Fibroblast of mammary gland (primary cell): ENCODE measurements around the gene ZNF17.
"Not testable (repeated sequence)": the region's sequence is repeated elsewhere in the genome, so short reads cannot be mapped to it uniquely, and the experiment has no call there.

Experiments used
- DNase-seq: peaks from one replicate; pipeline ENCODE4 v3.0.0-alpha.2; 2010; ENCODE audit warnings: low read depth
- H3K4me3 ChIP-seq: 2 replicates; pipeline ENCODE4 v1.5.1; 2011; ENCODE audit warnings: low read depth, mild to moderate bottlenecking, low read length, moderate library complexity; ENCODE audit not compliant: control insufficient read depth
- CTCF ChIP-seq: conservative IDR thresholded peaks from 2 replicates; pipeline ENCODE4 v1.5.1; 2011; ENCODE audit warnings: low read depth, low read length, inconsistent platforms; ENCODE audit not compliant: control insufficient read depth, insufficient read depth

Gene ZNF17

GRCh38 chr19:57410877-57411671, at the start of gene ZNF17:
ZNF17 (plus strand) TSS chr19:57411161; CDS start chr19:57413616, 2,455 bp downstream.
- H3K4me3 ChIP-seq: peak within 1 kb of the TSS; percentile 92
- DNase-seq: peak; percentile 94
- TF ChIP-seq CTCF: no peak

- DNase-seq: no peak
- peak overlapping the region; percentile 74 for H3K4me3 ChIP-seq
- no peak for TF ChIP-seq CTCF
These were observed 48.5 kb upstream of the ZNF17 start for GRCh38 chr19:57362419-57362818.

- peak within 1 kb of the TSS; percentile 80 for H3K4me3 ChIP-seq
- TF ChIP-seq CTCF: no peak
- peak; percentile 99 for DNase-seq
These were observed 47.8 kb upstream of the ZNF17 start, which contains the start of the genes TRAPPC2B and ZNF547 for GRCh38 chr19:57362997-57363687. TRAPPC2B (plus strand) TSS chr19:57363551; CDS start chr19:57364834, 1,283 bp downstream. ZNF547 (plus strand) TSS chr19:57363551; CDS start chr19:57368556, 5,005 bp downstream.

- peak overlapping the region; percentile 80 for H3K4me3 ChIP-seq
- DNase-seq: peak; percentile 6
- TF ChIP-seq CTCF: no peak
These were observed 47.2 kb upstream of the ZNF17 start for GRCh38 chr19:57363688-57364181.

- H3K4me3 ChIP-seq: no peak overlapping the region
- DNase-seq: no peak
- no peak for TF ChIP-seq CTCF
These were observed 44.2 kb upstream of the ZNF17 start for GRCh38 chr19:57366776-57367175.

- no peak for TF ChIP-seq CTCF
- no peak for DNase-seq
- no peak overlapping the region for H3K4me3 ChIP-seq
These were observed 36.8 kb upstream of the ZNF17 start for GRCh38 chr19:57374179-57374578.

GRCh38 chr19:57374647-57375046, 36.3 kb upstream of the ZNF17 start:
- DNase-seq, H3K4me3 ChIP-seq: not testable (repeated sequence)
